ENCODE data around the gene DNHD1.
A peak's percentile ranks its signal among the peaks of the same experiment; 100 is the strongest.

DNA sequence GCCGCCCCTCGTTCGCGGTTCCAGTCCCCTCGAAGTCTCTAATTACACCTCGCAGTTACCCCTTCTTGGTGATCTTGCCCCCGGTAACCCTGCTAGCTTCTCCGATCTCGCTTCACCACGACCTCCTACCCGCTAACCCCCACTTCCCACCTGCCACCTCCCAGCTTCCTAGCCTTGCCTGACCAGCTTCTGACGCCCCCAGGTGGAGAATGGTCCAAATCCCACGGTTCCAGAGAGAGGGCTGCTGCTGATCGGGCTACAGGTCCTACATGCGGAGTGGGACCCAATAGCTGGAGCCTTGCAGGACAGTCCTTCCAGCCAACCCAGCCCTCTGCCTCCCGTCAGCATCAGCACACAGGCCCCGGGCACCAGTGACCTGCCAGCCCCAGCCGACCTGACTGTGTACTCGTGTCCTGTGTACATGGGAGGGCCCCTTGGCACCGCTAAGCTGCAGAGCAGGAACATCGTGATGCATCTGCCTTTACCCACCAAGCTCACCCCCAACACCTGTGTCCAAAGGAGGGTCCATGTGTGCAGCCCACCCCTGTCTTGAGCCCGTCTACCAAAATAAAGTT is 74.4 kb downstream of the DNHD1 start:
- TF ChIP-seq, protein P1, sequence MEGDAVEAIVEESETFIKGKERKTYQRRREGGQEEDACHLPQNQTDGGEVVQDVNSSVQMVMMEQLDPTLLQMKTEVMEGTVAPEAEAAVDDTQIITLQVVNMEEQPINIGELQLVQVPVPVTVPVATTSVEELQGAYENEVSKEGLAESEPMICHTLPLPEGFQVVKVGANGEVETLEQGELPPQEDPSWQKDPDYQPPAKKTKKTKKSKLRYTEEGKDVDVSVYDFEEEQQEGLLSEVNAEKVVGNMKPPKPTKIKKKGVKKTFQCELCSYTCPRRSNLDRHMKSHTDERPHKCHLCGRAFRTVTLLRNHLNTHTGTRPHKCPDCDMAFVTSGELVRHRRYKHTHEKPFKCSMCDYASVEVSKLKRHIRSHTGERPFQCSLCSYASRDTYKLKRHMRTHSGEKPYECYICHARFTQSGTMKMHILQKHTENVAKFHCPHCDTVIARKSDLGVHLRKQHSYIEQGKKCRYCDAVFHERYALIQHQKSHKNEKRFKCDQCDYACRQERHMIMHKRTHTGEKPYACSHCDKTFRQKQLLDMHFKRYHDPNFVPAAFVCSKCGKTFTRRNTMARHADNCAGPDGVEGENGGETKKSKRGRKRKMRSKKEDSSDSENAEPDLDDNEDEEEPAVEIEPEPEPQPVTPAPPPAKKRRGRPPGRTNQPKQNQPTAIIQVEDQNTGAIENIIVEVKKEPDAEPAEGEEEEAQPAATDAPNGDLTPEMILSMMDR (conservative IDR thresholded peaks at IDR 0.05; ENCODE audit: low read depth in 2 of 2), result peak; percentile 35 to 70
- TF ChIP-seq POLR2AphosphoS5 (IDR thresholded peaks at IDR 0.05; ENCODE audit: low read depth) (no peak), CREB1 (CRISPR knock-in tag; IDR thresholded peaks at IDR 0.05; ENCODE audit: low read depth) (no peak), EZH2 (IDR thresholded peaks at IDR 0.05; ENCODE audit: low read depth, unreplicated experiment) (no peak), NANOG (IDR thresholded peaks at IDR 0.05; ENCODE audit: borderline replicate concordance) (no peak)
- TF ChIP-seq, protein P2, sequence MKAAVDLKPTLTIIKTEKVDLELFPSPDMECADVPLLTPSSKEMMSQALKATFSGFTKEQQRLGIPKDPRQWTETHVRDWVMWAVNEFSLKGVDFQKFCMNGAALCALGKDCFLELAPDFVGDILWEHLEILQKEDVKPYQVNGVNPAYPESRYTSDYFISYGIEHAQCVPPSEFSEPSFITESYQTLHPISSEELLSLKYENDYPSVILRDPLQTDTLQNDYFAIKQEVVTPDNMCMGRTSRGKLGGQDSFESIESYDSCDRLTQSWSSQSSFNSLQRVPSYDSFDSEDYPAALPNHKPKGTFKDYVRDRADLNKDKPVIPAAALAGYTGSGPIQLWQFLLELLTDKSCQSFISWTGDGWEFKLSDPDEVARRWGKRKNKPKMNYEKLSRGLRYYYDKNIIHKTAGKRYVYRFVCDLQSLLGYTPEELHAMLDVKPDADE (IDR thresholded peaks at IDR 0.05), result no peak
